CD14-positive monocyte (primary cell): ENCODE measurements around the gene TBC1D7. TPM values are rescaled to one million over a fixed set of nuclear protein-coding genes. Genes with fewer than 3 reads are reported as not detected.

ENCODE experiments used
- DNase-seq, 3 donors: peaks; one replicate each; pipeline ENCODE4 v3.0.0-alpha.2; 2011 to 2022
- H2AFZ ChIP-seq: 2 replicates; pipeline ENCODE4 v1.6.0; 2012; ENCODE audit warnings: mild to moderate bottlenecking, low read depth, low read length, inconsistent platforms; ENCODE audit not compliant: insufficient read depth, poor library complexity, severe bottlenecking
- H3K27ac ChIP-seq, 2 donors: 1 replicate in 1 of 2; 2 replicates in 1 of 2; pipeline ENCODE4 v1.5.1; 2012 to 2013; ENCODE audit warnings: low read length in 2 of 2, control low read depth in 1 of 2, inconsistent platforms in 1 of 2, low read depth in 1 of 2, mild to moderate bottlenecking in 1 of 2
- H3K27me3 ChIP-seq, 2 donors: one replicate each; pipeline versions ENCODE4 v1.6.0 to v1.6.1; 2011 to 2013; ENCODE audit warnings: low read length in 2 of 2; ENCODE audit not compliant: control insufficient read depth in 2 of 2, insufficient read depth in 2 of 2
- H3K36me3 ChIP-seq, 2 donors: replicated peaks in 1 of 2; 1 replicate in 1 of 2; 2 replicates in 1 of 2; pipeline versions ENCODE4 v1.5.1 to v1.6.1; 2012 to 2013; ENCODE audit warnings: low read length in 2 of 2, control low read depth in 1 of 2, inconsistent platforms in 1 of 2, mild to moderate bottlenecking in 1 of 2; ENCODE audit not compliant: insufficient read depth in 2 of 2, control insufficient read depth in 1 of 2
- H3K4me1 ChIP-seq, 2 donors: 1 replicate in 1 of 2; 2 replicates in 1 of 2; pipeline versions ENCODE4 v1.5.1 to v1.6.1; 2012 to 2013; ENCODE audit warnings: low read length in 2 of 2, control low read depth in 1 of 2, inconsistent platforms in 1 of 2, mild to moderate bottlenecking in 1 of 2, moderate library complexity in 1 of 2; ENCODE audit not compliant: insufficient read depth in 2 of 2, control insufficient read depth in 1 of 2
- H3K4me2 ChIP-seq: replicated peaks from 2 replicates; pipeline ENCODE3; 2012; ENCODE audit warnings: low read length, moderate library complexity, mild to moderate bottlenecking; ENCODE audit not compliant: poor library complexity, severe bottlenecking; ENCODE audit errors: extremely low read depth
- H3K4me3 ChIP-seq, 3 experiments: fragments of 200-600 bp in 1 of 3; sonication (generic) in 1 of 3; replicated peaks in 1 of 3; 1 replicate in 2 of 3; 2 replicates in 1 of 3; pipeline ENCODE4 v1.5.1; 2011 to 2013; ENCODE audit warnings: low read length in 3 of 3, mild to moderate bottlenecking in 3 of 3, control low read depth in 2 of 3, low read depth in 2 of 3, inconsistent platforms in 1 of 3, moderate library complexity in 1 of 3
- H3K79me2 ChIP-seq: 2 replicates; pipeline ENCODE4 v1.6.0; 2012; ENCODE audit warnings: mild to moderate bottlenecking, control low read depth, inconsistent platforms, low read length, moderate library complexity; ENCODE audit not compliant: insufficient read depth
- H3K9ac ChIP-seq: 2 replicates; pipeline ENCODE4 v1.6.0; 2017; ENCODE audit warnings: low read length, mild to moderate bottlenecking; ENCODE audit not compliant: insufficient read depth, poor library complexity, severe bottlenecking
- H3K9me3 ChIP-seq, 2 donors: replicated peaks in 1 of 2; 1 replicate in 1 of 2; 2 replicates in 1 of 2; pipeline versions ENCODE4 v1.5.1 to v1.6.1; 2012 to 2013; ENCODE audit warnings: low read length in 2 of 2, control low read depth in 1 of 2; ENCODE audit not compliant: control insufficient read depth in 1 of 2, insufficient read depth in 1 of 2
- H4K20me1 ChIP-seq: 2 replicates; pipeline ENCODE4 v1.6.0; 2012; ENCODE audit warnings: mild to moderate bottlenecking, low read length, control low read depth, moderate library complexity; ENCODE audit not compliant: insufficient read depth
- H3K27ac Mint-ChIP-seq, 7 donors: one replicate each; pipeline ENCODE4 v1.8.0; 2020; ENCODE audit warnings: mild to moderate bottlenecking in 7 of 7, mixed read lengths in 7 of 7, moderate library complexity in 6 of 7, inconsistent platforms in 2 of 7
- H3K27me3 Mint-ChIP-seq, 3 donors: one replicate each; pipeline ENCODE4 v1.8.0; 2021 to 2022; ENCODE audit warnings: low read depth in 3 of 3, mild to moderate bottlenecking in 3 of 3, mixed read lengths in 3 of 3, moderate library complexity in 3 of 3, inconsistent platforms in 1 of 3
- H3K36me3 Mint-ChIP-seq, 2 donors: one replicate each; pipeline ENCODE4 v1.8.0; 2020; ENCODE audit warnings: mixed read lengths in 2 of 2, inconsistent platforms in 1 of 2, mild to moderate bottlenecking in 1 of 2
- H3K4me1 Mint-ChIP-seq: one replicate; pipeline ENCODE4 v1.8.0; 2020; ENCODE audit warnings: mild to moderate bottlenecking, mixed read lengths
- H3K4me3 Mint-ChIP-seq, 2 donors: one replicate each; pipeline ENCODE4 v1.8.0; 2020; ENCODE audit warnings: mild to moderate bottlenecking in 2 of 2, mixed read lengths in 2 of 2, moderate library complexity in 1 of 2
- H3K9me3 Mint-ChIP-seq, 7 donors: one replicate each; pipeline ENCODE4 v1.8.0; 2020 to 2022; ENCODE audit warnings: mixed read lengths in 7 of 7, mild to moderate bottlenecking in 6 of 7, moderate library complexity in 6 of 7, inconsistent platforms in 2 of 7
- CTCF ChIP-seq: fragments of 200-600 bp; IDR thresholded peaks from one replicate; pipeline ENCODE4 v1.8.0; 2022; ENCODE audit warnings: antibody characterized with exemption, mild to moderate bottlenecking
- WGBS: methylation state at CpG from one replicate; pipeline ENCODE4 v1.1.5; 2013; ENCODE audit warnings: missing lambda C conversion rate; ENCODE audit not compliant: insufficient coverage; 5-methylcytosine and 5-hydroxymethylcytosine counted together
- intact Hi-C, 2 donors: fragments of 100-400 bp; cut with micrococcal nuclease; formaldehyde crosslinking; loops; one replicate each; pipeline versions ENCODE4 v1.15.0 to v1.15.1; 2023
- polyA plus RNA-seq, 3 donors: library from polyadenylated mRNA; depleted of rRNA in 1 of 3; unstranded in 2 of 3; stranded (reverse) in 1 of 3; fragments of 300-500 nt in 2 of 3; fragments of >200 nt in 1 of 3; fragmentation: Illumina TruSeq in 2 of 3; gene quantifications; 1 replicate in 2 of 3; 2 replicates in 1 of 3; pipeline ENCODE4 v1.2.3, GENCODE V29; 2012 to 2021

TBC1D7 gene
- polyA plus RNA-seq, 3 donors, result 12.2 to 34.3 (median 34.3) TPM

- Histone ChIP-seq H3K79me2 (no peaks in the 10 kb centered on the region), H3K4me2 (peak overlapping the region; percentile 70), H3K9ac (no peak overlapping the region), H3K27ac (peak overlapping the region; percentile 41 to 79), H2AFZ (no peak overlapping the region), H3K27me3 (no peaks in the 10 kb centered on the region), H3K36me3 (no peaks in the 10 kb centered on the region), H4K20me1 (no peaks in the 10 kb centered on the region), H3K4me1 (peaks cover 64 to 70% of the 10 kb centered on the region in 2 donors), H3K4me3 (peak overlapping the region in 1 of 3 experiments; percentile 63), H3K9me3 (no peaks in the 10 kb centered on the region)
- Mint-ChIP-seq H3K27ac (peak overlapping the region; percentile 85 to 94 (median 88)), H3K27me3 (peaks cover 0 to 2% (median 0%) of the 10 kb centered on the region in 3 donors), H3K4me3 (peak overlapping the region; percentile 25 to 74), H3K4me1 (peaks cover 65% of the 10 kb centered on the region), H3K9me3 (peaks cover 0 to 4% (median 0%) of the 10 kb centered on the region in 7 donors), H3K36me3 (peaks cover 0 to 4% of the 10 kb centered on the region in 2 donors)
- 91% methylated on average over 3 of the region's 5 CpGs for WGBS
- no peak for DNase-seq
- intact Hi-C loops, result loop anchor here (5.0 kb wide), 2 partner anchors 34 to 41 kb away; no protein-coding TSS in a partner anchor
- no peak for TF ChIP-seq CTCF
These were observed 67.5 kb downstream of the TBC1D7 start for GRCh38 chr6:13260831-13261230.

DNA sequence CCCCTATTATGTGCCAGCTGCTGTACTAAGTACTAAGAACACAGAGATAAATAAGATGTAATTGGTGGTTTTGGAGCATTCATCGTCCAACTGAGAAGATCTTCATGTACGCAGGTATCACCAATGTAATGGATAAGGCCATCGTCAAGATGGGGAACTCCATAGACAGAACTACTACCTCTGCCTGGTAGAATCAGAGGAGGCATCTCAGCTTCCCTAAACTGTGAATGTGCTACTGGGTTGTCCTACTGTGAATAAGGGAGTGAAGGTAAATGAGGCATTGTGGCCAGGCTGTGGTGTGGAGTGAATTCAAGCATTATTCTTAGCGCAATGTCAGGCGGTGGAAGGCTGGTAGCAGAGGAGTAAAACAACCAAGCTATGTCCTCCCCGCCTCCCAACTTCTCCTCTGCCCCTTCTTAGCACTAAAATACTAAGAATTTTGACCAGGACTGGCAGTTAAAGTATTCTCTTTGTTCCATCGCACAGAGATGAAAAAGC, 68.2 kb downstream of the TBC1D7 start:
- H3K4me1 Mint-ChIP-seq, result peaks cover 72% of the 10 kb centered on the region
- Histone ChIP-seq H3K27ac (no peak overlapping the region), H4K20me1 (no peaks in the 10 kb centered on the region), H3K9ac (no peak overlapping the region), H3K36me3 (no peaks in the 10 kb centered on the region), H3K9me3 (no peaks in the 10 kb centered on the region), H3K4me3 (no peak overlapping the region), H3K79me2 (no peaks in the 10 kb centered on the region), H2AFZ (no peak overlapping the region), H3K4me2 (no peak overlapping the region), H3K4me1 (peaks cover 71 to 77% of the 10 kb centered on the region in 2 donors), H3K27me3 (no peaks in the 10 kb centered on the region)
- peak overlapping the region in 3 of 7 donors; percentile 31 to 92 (median 59) for H3K27ac Mint-ChIP-seq
- H3K36me3 Mint-ChIP-seq, result peaks cover 0 to 4% of the 10 kb centered on the region in 2 donors
- no peak for TF ChIP-seq CTCF
- peak in 2 of 3 donors; percentile 53 to 58 for DNase-seq
- H3K27me3 Mint-ChIP-seq, result peaks cover 0 to 2% (median 0%) of the 10 kb centered on the region in 3 donors
- 60% methylated on average over 2 of the region's 7 CpGs for WGBS
- H3K4me3 Mint-ChIP-seq, result no peak overlapping the region
- peaks cover 0 to 4% (median 2%) of the 10 kb centered on the region in 7 donors for H3K9me3 Mint-ChIP-seq
- intact Hi-C loops, result loop anchor here (5.0 kb wide), 2 partner anchors 33 to 42 kb away; no protein-coding TSS in a partner anchor
